LHCN-M2 (cell line): ENCODE data around the gene ANO10. TPM values are rescaled to one million over a fixed set of nuclear protein-coding genes. Genes with fewer than 3 reads are reported as not detected.
A peak's percentile ranks its signal among the peaks of the same experiment; 100 is the strongest.
"Not testable (repeated sequence)": the region's sequence is repeated elsewhere in the genome, so short reads cannot be mapped to it uniquely, and the experiment has no call there.

Source experiments
- DNase-seq: peaks from one replicate; pipeline ENCODE4 v3.0.0-alpha.2; 2012; ENCODE audit warnings: low read depth
- total RNA-seq: library from RNA; depleted of rRNA; stranded (reverse); fragments of >200 nt; gene quantifications from 2 replicates; pipeline ENCODE4 v1.2.3, GENCODE V29; 2014

Gene ANO10
- total RNA-seq, 1 experiment from 2014 or later, result 50.9 TPM

GRCh38 chr3:43583481-43583880, 38.3 kb downstream of the ANO10 start:
- DNase-seq, result no peak

GRCh38 chr3:43582866-43583265, 38.9 kb downstream of the ANO10 start:
- DNase-seq, result peak; percentile 1

GRCh38 chr3:43581343-43581742, 40.5 kb downstream of the ANO10 start:
- DNase-seq, result peak; percentile 7

GRCh38 chr3:43580181-43580580, 41.6 kb downstream of the ANO10 start:
- no peak for DNase-seq

DNA sequence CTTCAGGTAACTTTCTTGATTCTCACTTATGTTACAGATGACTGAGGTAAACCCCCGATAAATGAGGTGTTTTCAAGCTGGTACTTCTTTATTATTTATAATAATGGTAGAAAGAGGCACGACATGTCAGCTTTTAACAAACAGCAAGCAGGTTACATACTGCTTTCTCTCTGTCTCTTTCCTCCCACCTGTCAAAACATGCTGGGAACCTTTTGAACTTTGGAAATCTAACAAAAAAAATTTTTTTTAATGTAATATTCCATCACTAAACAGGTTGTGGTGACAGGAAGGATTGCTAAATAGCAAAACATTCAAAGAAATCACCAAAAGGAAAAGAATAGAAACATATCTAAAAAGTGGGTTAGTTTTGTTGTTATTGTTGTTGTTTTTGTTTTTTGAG, 48.2 kb downstream of the ANO10 start:
- no peak for DNase-seq

DNA sequence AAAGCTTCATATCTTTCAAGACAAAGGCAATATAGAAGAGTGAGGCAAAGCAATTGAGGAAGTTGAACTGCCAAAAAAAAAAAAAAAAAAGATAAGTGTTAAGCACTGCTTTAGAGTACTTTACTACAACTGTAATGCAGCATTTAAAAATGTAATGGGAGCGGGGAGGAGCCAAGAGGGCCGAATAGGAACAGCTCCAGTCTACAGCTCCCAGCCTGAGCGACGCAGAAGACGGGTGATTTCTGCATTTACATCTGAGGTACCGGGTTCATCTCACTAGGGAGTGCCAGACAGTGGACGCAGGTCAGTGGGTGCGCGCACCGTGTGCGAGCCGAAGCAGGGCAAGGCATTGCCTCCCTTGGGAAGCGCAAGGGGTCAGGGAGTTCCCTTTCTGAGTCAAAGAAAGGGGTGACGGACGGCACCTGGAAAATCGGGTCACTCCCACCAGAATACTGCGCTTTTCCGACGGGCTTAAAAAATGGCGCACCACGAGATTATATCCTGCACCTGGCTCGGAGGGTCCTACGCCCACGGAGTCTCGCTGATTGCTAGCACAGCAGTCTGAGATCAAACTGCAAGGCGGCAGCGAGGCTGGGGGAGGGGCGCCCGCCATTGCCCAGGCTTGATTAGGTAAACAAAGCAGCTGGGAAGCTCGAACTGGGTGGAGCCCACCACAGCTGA, 56.0 kb downstream of the ANO10 start:
- not testable (repeated sequence) for DNase-seq

GRCh38 chr3:43559961-43560360, 61.9 kb downstream of the ANO10 start:
- no peak for DNase-seq

- no peak for DNase-seq
Observed at GRCh38 chr3:43558171-43558570, 63.6 kb downstream of the ANO10 start.

GRCh38 chr3:43549626-43550290, 72.1 kb downstream of the ANO10 start:
- DNase-seq, result no peak

GRCh38 chr3:43544277-43544676, 77.5 kb downstream of the ANO10 start:
- DNase-seq, result peak; percentile 59

- DNase-seq, result no peak
Observed at GRCh38 chr3:43542328-43543043, 79.3 kb downstream of the ANO10 start.

GRCh38 chr3:43540624-43541023, 81.2 kb downstream of the ANO10 start:
- DNase-seq, result no peak

- DNase-seq, result no peak
Observed at GRCh38 chr3:43539321-43539720, 82.5 kb downstream of the ANO10 start.

GRCh38 chr3:43537225-43537624, 84.6 kb downstream of the ANO10 start:
- no peak for DNase-seq

- no peak for DNase-seq
Observed at GRCh38 chr3:43534675-43535074, 87.1 kb downstream of the ANO10 start.

DNA sequence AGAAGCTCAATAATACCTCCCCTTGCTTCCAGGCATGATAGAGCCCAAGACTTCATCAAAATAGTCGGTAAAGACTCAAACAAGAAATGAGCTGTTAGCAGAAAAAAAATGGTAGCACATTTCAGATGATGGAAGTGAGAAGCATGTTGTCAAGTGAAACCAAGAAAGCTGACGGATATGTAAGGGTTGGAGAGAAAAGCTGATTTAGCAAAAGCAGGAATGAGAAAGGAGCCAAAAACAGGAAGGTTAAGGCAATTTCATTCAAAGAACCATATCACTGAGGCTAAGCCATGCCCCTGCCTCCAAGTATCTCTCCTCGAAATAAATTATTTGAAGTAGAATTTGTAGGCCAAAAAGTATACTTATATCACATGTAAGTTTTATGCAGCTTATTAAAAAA, 88.8 kb downstream of the ANO10 start:
- DNase-seq, result no peak

DNA sequence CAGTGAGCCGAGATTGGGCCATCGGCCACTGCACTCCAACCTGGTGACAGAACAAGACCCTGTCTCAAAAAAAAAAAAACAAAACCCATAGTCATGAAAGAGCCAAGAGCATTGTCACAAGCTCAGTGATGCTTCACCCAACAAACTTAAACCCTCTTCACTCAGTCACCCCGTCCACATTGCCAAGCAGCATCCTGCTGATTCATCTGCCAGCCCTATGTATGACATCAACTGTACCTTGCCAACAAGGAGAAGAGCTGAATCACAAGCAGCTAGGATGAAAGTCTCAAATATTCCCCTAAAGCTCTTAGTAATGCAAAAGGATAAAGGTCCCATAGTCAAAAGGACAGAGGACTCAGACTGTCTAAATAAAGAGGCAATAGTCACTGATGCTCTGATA, 90.0 kb downstream of the ANO10 start:
- DNase-seq, result peak; percentile 73

DNA sequence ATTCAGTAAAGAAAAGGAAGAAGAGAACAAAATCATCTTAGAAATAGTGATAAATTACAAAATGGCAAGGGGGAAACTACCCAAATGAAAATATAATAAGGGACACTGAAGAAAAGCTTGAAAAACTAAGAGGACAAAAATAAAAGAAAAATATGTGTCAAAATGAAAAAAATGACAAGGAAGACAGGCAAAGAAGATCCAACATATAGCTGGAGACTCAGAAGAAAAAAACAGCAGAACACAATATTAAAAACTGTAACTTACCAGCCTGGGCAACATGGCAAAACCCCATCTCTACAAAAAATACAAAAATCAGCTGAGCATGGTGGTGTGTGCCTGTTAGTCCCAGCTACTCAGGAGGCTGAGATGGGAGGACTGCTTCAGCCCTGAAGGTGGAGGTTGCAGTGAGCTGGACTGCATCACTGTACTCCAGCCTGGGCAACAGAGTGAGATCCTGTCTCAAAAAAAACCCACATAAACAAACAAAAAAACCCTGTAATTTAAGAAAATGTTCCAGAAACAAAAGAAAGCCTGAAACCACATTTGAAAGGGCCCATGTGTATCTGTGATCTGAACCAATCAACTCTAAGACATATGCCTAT, 93.2 kb downstream of the ANO10 start:
- DNase-seq, result no peak

DNA sequence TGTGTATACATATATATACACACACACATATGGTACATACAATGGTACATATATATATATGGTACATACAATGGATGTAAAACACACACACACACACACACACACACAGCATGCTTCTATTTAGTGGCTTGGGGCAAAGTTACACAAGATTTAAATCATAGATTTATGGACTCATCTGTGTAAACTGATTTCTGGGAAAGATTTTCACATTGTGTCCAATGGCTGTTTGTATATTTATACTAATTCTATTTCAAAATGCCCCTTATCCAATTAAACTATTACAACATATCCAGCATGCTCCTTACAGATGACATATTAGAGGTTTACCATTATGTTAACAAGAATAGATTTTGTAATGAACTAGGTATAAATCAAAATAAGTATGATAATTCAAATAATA, 94.9 kb downstream of the ANO10 start:
- DNase-seq, result no peak

DNA sequence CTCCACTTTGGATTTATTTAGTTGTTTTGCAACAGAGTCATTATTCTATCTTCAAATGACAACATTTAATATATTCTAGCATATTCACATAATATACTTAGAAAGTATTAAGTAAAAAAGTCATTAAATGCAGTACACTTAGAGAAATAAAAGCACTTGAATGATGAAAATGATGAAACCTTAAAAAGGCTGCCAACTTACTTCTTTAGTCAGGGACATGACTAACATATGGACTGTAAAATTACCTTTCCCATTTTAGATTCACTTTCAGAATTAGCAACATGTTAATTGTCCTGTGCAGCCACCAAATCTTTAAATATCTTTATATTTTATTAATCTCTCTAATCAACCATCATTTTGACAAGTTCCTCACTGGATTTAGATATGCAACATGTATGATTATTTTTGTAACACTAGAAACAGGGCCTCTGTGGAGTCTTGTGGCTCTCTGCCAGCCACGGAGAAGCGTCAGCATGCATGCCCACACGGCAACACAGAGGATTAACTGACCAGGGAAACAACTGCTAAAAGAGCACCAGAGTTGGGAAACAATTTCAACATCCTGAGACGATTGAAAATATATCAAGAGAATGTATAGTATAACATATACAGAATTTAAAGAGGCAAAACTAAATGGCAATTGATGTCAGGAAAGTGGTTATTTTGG, 95.7 kb downstream of the ANO10 start:
- DNase-seq, result peak; percentile 83

GRCh38 chr3:43525386-43525785, 96.4 kb downstream of the ANO10 start:
- DNase-seq, result no peak
